WI38 (cell line): ENCODE data around the gene EXOC3.

Source experiments
- H3K4me3 ChIP-seq: 2 replicates; pipeline ENCODE4 v1.5.1; 2011; ENCODE audit warnings: low read depth, mild to moderate bottlenecking, control low read depth, low read length
- TF ChIP-seq, protein P1 (sequence below): IDR thresholded peaks from 2 replicates; pipeline ENCODE4 v1.5.1; 2012; ENCODE audit warnings: low read depth, mild to moderate bottlenecking, control low read depth, low read length

Gene EXOC3

DNA sequence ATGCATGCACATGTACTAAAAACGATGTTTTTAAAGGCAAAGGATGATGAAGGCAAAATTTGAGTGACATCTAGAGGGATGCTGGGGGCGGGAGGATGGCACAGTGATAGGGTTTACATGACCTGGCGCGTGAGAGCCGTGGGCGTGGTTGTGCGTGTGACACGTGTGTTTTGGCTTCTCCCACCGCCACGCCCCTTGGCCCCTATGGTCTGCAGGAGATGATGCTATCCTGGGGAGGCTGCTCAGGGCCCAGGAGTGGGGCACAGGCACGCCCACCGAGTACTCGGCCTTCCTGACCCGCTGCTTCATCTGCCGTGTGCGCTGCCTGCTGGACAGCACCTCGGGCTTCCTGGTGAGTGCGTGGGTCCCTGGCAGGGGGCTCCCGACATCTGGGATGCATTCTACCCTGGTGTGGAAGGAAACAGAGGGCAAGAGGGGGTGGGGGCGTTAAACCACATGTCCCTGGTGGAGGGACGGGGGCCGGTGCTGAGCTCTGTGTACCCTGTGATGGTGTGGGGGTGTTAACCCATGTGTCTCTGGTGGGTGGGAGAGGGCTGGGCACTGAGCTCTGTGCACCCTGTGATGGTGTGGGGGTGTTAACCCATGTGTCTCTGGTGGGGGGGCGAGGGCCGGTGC lies 19.2 kb upstream of the EXOC3 start:
- TF ChIP-seq, protein P1, sequence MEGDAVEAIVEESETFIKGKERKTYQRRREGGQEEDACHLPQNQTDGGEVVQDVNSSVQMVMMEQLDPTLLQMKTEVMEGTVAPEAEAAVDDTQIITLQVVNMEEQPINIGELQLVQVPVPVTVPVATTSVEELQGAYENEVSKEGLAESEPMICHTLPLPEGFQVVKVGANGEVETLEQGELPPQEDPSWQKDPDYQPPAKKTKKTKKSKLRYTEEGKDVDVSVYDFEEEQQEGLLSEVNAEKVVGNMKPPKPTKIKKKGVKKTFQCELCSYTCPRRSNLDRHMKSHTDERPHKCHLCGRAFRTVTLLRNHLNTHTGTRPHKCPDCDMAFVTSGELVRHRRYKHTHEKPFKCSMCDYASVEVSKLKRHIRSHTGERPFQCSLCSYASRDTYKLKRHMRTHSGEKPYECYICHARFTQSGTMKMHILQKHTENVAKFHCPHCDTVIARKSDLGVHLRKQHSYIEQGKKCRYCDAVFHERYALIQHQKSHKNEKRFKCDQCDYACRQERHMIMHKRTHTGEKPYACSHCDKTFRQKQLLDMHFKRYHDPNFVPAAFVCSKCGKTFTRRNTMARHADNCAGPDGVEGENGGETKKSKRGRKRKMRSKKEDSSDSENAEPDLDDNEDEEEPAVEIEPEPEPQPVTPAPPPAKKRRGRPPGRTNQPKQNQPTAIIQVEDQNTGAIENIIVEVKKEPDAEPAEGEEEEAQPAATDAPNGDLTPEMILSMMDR, result no peak
- H3K4me3 ChIP-seq, result no peak overlapping the region

DNA sequence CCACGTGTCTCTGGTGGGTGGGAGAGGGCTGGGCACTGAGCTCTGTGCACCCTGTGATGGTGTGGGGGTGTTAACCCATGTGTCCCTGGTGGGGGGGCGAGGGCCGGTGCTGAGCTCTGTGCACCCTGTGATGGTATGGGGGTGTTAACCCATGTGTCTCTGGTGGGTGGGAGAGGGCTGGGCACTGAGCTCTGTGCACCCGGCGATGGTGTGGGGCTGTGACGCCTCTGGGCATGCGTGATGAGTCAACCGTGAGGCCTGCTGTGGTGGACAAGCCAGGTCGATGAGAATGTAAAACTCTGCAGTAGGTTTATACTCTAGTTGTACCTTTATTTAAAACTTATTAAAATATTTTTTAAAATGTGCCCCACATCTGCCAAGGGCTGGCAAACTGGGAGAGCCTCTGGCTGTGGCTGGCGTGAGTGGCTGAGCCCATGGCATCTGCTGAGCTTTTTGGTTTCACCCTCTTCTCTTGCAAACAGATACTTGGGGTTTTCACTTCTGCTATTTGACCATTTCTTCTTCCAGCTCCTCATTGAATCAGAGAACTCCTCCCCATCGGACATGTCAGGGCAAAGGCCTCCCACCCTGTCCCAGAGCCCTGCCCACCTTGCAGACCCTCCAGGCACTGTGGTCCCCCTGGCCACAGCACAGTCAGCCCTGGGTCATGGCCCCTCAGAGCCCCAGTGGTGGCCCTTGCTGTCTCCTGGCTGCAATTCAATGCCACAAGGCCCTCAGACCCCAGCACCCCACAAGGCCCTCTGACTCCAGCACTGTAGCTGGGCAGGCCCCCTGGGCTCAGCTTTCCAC lies 18.5 kb upstream of the EXOC3 start:
- TF ChIP-seq, protein P1, result no peak
- H3K4me3 ChIP-seq, result no peak overlapping the region

DNA sequence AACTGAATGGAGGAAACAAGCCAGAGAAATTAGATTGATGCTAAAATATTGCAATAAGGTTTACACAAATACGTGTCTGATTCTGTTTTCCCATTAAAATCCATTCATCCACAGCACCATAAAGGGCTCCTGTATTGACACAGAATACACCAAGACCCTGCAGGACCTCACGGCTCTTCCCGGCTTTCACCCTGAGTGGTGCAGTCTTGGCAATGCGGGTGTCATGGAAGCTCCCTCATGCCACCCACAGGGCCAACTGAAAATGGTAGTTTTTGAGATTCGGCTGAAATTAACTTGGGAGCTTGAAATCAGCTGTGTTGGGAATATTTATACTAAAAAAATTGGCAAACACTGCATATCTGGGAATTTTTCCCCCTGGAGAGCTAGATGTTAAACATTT lies 17.3 kb upstream of the EXOC3 start:
- no peak overlapping the region for H3K4me3 ChIP-seq
- TF ChIP-seq, protein P1, result no peak

DNA sequence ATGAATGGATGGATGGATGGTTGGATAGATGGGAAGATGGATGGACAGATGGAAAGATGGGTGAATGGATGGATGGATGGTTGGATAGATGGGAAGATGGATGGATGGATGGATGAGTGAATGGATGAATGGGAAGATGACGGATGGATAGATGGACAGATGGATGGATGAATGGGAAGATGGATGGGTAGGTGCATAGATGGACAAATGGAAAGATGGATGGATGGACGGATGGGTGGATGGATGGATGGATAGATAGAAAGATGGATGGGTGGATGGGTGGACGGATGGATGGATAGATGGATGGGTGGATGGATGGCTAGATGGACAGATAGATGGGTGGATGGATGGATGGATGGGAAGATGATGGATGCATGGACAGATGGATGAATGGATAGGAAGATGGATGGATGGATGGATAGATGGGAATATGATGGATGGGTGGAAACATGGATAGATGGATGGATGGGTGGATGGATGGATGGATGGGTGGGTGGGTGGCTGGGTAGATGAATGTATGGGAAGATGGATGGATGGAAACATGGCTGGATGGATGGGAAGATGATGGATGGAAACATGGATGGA lies 16.5 kb upstream of the EXOC3 start:
- TF ChIP-seq, protein P1, result no peak

DNA sequence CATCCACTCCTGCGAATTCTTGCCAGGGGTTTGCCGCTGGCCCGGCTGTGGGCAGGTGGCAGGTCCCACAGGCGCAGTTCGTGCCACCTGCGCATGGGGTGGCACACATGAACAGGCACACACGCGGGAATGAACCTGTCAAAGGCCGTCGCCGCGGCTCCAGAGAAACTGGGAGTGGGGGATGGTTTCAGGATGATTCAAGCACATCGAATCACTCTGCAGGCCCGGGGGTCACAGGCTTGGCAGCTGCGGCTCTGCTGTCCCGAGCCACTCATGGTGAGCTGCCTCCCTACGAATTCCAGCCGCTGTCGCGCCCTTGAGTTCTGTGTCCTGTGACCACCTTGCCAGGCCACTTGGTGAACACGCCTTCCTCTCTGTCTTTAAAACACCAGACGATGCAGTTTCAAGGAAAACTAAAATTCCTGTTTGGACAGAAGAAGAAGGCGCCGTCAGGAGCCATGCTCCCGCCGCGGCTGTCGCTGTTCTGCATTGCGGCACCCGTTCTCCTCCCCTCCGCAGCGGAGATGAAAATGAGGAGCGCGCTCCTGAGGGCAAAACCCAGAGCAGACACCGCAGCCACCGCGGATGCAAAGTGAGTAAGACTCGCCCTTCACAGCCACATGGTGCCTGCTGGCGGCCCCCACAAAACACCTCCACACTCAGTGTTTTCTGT lies 15.4 kb upstream of the EXOC3 start:
- no peak overlapping the region for H3K4me3 ChIP-seq
- TF ChIP-seq, protein P1, result no peak

More for the DNA sequence above, 16.5 kb upstream of the EXOC3 start:
- no peak overlapping the region for H3K4me3 ChIP-seq

DNA sequence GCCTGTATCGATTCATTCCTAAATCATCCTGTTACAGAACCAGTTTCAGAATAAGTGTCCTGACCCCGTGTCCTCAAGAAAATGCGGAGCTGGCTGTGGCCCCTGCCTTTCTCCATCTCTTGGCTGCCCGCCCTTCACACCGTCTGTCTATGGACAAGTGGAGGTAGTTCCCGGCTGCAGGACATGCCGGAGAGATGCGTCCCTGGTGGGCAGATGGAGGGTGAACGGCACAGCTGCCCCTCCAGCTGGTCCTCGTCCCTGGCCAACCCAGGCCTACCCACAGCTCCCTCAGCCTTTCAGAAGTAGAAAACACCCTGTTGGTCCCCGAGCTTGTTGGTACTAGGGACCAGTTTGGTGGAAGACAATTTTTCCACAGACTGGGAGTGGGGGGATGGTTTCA lies 14.8 kb upstream of the EXOC3 start:
- TF ChIP-seq, protein P1, result no peak
- no peak overlapping the region for H3K4me3 ChIP-seq
